Kidney (tissue), 14 donors: ENCODE results near the gene DHX30. TPM values are rescaled to one million over a fixed set of nuclear protein-coding genes. Genes with fewer than 3 reads are reported as not detected.

Source experiments
- DNase-seq, 5 donors: peaks; one replicate each; pipeline ENCODE4 v3.0.0-alpha.2; 2013 to 2020
- FAIRE-seq: peaks from 2 replicates; lab custom pipeline; 2012; peaks lifted over from hg19 to GRCh38; lab: Jason Lieb, UNC
- H3K27ac ChIP-seq, 2 donors: one replicate each; pipeline ENCODE4 v1.7.0; 2013; ENCODE audit warnings: low read depth in 2 of 2, low read length in 2 of 2, inconsistent platforms in 1 of 2
- H3K27me3 ChIP-seq: one replicate; pipeline ENCODE4 v1.7.1; 2013; ENCODE audit warnings: low read length, inconsistent platforms; ENCODE audit not compliant: control insufficient read depth, insufficient read depth
- H3K36me3 ChIP-seq, 3 donors: one replicate each; pipeline versions ENCODE4 v1.7.0 to v1.7.1; 2013; ENCODE audit warnings: low read length in 3 of 3, control low read depth in 1 of 3, inconsistent platforms in 1 of 3; ENCODE audit not compliant: insufficient read depth in 3 of 3, control insufficient read depth in 2 of 3
- H3K4me1 ChIP-seq, 3 donors: one replicate each; pipeline versions ENCODE4 v1.7.0 to v1.7.1; 2013; ENCODE audit warnings: low read length in 3 of 3, inconsistent platforms in 1 of 3, low read depth in 1 of 3; ENCODE audit not compliant: control insufficient read depth in 2 of 3, insufficient read depth in 2 of 3
- H3K4me3 ChIP-seq, 3 donors: one replicate each; pipeline versions ENCODE4 v1.7.0 to v1.8.1; 2013; ENCODE audit warnings: low read length in 3 of 3, control low read depth in 1 of 3, inconsistent platforms in 1 of 3
- H3K9ac ChIP-seq, 3 donors: one replicate each; pipeline versions ENCODE4 v1.7.0 to v1.7.1; 2013; ENCODE audit warnings: low read length in 3 of 3, control low read depth in 1 of 3, inconsistent platforms in 1 of 3
- H3K9me3 ChIP-seq, 3 donors: one replicate each; pipeline versions ENCODE4 v1.7.0 to v1.7.1; 2013; ENCODE audit warnings: low read length in 3 of 3, control low read depth in 1 of 3, inconsistent platforms in 1 of 3; ENCODE audit not compliant: control insufficient read depth in 2 of 3, insufficient read depth in 1 of 3
- intact Hi-C: fragments of 100-400 bp; cut with DNase I; formaldehyde crosslinking; loops from one replicate; pipeline ENCODE4 v1.11.1; 2022
- polyA plus RNA-seq: library from polyadenylated mRNA; stranded (reverse); fragments of 350-450 nt; fragmentation: Illumina TruSeq; extraction: RNeasy Lipid Tissue Mini Kit (QIAGEN cat#74804); gene quantifications from one replicate; pipeline ENCODE4 v1.2.3, GENCODE V29; 2014; ENCODE audit warnings: low read depth, low replicate concordance; ENCODE audit not compliant: insufficient read depth
- total RNA-seq: library from RNA; stranded (reverse); fragmentation: NEBNext Ultra II Directional; extraction: Animal tissue kit (Norgen Biotek cat#: 25700); gene quantifications from one replicate; pipeline ENCODE4 v1.2.1, GENCODE V29; 2021
- TF ChIP-seq, protein P1 (sequence below): IDR thresholded peaks from 3 replicates; pipeline ENCODE4 v1.5.1; 2012; ENCODE audit warnings: mild to moderate bottlenecking, moderate library complexity, borderline replicate concordance; ENCODE audit not compliant: insufficient read depth; ENCODE audit errors: extremely low read depth
- donor health status: control.
- donor health status: control.
- donor health status: control.
- donor health status: control.
- donor health status: control.
- donor health status: DM: yes; HTN: yes; CAD: no.
- donor health status: Normal renal cell carcinoma (clear cell type).

Gene DHX30
- total and polyA plus RNA-seq, 2 donors from 2014 or later: 37.8 to 59.7 TPM

DNA sequence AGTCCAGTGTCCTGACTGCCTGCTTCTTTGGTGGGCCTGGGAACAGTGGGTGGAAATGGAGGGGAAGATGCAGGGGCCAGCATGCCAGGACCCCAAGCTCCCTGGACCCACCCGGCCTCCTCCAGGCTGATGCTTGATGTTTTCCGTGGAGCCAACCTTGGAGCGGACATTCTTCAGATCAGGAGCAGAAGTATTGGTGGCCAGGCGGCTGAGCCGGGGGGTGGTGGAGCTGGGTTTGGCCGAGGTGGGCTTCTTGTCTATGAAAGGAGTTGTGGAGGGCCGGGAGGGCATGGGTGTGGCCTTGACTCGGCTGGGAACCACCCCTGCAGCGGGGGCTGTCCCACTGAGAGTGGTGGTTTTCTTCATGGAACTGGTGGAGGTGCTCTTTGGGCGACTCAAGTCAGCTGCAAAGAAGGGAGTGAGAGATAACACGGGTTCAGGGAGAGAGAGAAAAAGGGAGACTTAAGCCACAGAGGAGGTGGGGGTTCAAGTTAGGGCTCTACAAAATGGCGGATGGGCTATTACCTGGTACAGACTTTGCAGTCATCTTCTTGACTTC is 67.8 kb downstream of the DHX30 start:
- no peak for FAIRE-seq

DNA sequence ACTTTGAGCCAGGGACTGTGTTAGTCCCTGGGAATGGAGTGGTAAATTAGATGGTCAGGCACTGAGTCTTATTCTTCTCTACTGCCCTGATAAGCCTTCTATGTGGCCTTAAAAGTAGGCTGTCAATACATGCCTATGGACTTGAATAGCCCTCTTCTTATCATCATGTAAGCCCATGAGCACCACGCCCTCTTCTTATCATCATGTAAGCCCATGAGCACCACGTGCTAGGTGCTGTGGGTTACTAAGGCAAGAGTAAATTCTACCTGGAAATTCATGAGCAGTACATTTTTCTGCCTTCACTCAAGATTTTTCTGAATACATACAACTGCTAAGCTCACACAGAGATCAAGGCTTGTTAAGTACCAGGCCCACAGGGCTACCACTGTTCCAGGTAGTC is 68.5 kb downstream of the DHX30 start:
- H3K9me3 ChIP-seq: no peaks in the 10 kb centered on the region
- no peak overlapping the region for H3K4me3 ChIP-seq
- no peaks in the 10 kb centered on the region for H3K27me3 ChIP-seq
- H3K36me3 ChIP-seq: peaks cover 3 to 71% (median 49%) of the 10 kb centered on the region in 3 donors
- H3K4me1 ChIP-seq: no peaks in the 10 kb centered on the region
- H3K27ac ChIP-seq: no peak overlapping the region
- FAIRE-seq: no peak
- intact Hi-C loops: no loop called here
- no peak overlapping the region for H3K9ac ChIP-seq
- DNase-seq: no peak
- TF ChIP-seq, protein P1, sequence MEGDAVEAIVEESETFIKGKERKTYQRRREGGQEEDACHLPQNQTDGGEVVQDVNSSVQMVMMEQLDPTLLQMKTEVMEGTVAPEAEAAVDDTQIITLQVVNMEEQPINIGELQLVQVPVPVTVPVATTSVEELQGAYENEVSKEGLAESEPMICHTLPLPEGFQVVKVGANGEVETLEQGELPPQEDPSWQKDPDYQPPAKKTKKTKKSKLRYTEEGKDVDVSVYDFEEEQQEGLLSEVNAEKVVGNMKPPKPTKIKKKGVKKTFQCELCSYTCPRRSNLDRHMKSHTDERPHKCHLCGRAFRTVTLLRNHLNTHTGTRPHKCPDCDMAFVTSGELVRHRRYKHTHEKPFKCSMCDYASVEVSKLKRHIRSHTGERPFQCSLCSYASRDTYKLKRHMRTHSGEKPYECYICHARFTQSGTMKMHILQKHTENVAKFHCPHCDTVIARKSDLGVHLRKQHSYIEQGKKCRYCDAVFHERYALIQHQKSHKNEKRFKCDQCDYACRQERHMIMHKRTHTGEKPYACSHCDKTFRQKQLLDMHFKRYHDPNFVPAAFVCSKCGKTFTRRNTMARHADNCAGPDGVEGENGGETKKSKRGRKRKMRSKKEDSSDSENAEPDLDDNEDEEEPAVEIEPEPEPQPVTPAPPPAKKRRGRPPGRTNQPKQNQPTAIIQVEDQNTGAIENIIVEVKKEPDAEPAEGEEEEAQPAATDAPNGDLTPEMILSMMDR: no peak

More for the DNA sequence above, 67.8 kb downstream of the DHX30 start:
- Histone ChIP-seq H3K4me1 (no peaks in the 10 kb centered on the region), H3K27me3 (no peaks in the 10 kb centered on the region), H3K9me3 (no peaks in the 10 kb centered on the region), H3K36me3 (peaks cover 3 to 71% (median 50%) of the 10 kb centered on the region in 3 donors), H3K9ac (no peak overlapping the region), H3K27ac (no peak overlapping the region), H3K4me3 (no peak overlapping the region)
- no peak for DNase-seq
- TF ChIP-seq, protein P1: no peak
- intact Hi-C loops: no loop called here

DNA sequence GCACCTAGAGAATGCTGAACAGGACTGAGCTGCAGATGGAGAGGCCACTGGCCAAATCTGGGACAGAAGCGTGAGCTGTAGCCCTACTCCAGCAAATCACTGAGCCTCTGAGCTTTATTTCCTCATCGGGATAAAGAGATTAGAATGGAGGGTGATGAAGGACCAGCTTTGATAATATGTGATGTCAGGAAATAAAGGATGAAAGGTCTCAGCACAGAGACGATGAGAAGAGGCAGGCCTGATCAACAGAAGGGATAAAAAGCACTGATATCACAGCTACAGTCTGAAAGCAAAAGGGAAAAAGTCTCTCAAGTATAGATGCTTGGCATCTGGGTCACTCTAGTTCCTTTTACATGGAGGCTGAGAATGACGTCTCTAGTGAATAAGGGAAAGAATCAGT is 70.0 kb downstream of the DHX30 start:
- Histone ChIP-seq H3K4me1 (no peaks in the 10 kb centered on the region), H3K36me3 (peaks cover 3 to 69% (median 42%) of the 10 kb centered on the region in 3 donors), H3K27ac (no peak overlapping the region), H3K9me3 (no peaks in the 10 kb centered on the region), H3K4me3 (no peak overlapping the region), H3K9ac (no peak overlapping the region), H3K27me3 (no peaks in the 10 kb centered on the region)
- TF ChIP-seq, protein P1: no peak
- FAIRE-seq (no peak), DNase-seq (no peak)
- intact Hi-C loops: no loop called here

DNA sequence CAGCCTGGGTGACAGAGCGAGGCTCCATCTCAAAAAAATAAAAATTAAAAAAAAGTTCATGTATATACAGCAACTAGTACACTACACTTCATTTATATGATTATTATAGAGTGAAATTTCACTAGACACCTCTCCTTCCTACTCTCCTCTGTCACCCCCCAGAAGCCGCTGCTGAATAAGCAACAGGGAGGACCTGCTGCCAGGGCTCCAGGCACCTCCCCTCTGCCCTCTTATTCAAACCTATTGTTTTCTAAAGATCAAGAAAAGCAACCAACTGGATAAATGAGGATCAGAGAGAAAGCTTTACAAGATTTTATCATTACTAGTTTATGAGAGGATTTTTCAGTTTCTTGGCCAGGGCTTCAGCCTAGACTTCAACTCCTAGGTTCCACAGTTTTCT is 71.5 kb downstream of the DHX30 start:
- no peak for DNase-seq
- FAIRE-seq: no peak
- intact Hi-C loops: no loop called here
- Histone ChIP-seq H3K4me1 (no peaks in the 10 kb centered on the region), H3K9ac (no peak overlapping the region), H3K36me3 (peaks cover 0 to 55% (median 29%) of the 10 kb centered on the region in 3 donors), H3K9me3 (no peaks in the 10 kb centered on the region), H3K4me3 (no peak overlapping the region), H3K27me3 (no peaks in the 10 kb centered on the region), H3K27ac (no peak overlapping the region)
- TF ChIP-seq, protein P1: no peak
